GM18867 (cell line): Measurements from ENCODE around the gene AP1S1.
"Not testable (repeated sequence)": the region's sequence is repeated elsewhere in the genome, so short reads cannot be mapped to it uniquely, and the experiment has no call there.

Experiments used
- ATAC-seq: cut with Tn5 transposase; IDR thresholded peaks from one replicate; pipeline ENCODE4 v1.9.1; 2021; ENCODE audit warnings: mild to moderate bottlenecking, moderate library complexity; ENCODE audit not compliant: unreplicated experiment

AP1S1 gene

GRCh38 chr7:101124376-101125056 lies 29.8 kb upstream of the AP1S1 start:
- ATAC-seq, result no peak

DNA sequence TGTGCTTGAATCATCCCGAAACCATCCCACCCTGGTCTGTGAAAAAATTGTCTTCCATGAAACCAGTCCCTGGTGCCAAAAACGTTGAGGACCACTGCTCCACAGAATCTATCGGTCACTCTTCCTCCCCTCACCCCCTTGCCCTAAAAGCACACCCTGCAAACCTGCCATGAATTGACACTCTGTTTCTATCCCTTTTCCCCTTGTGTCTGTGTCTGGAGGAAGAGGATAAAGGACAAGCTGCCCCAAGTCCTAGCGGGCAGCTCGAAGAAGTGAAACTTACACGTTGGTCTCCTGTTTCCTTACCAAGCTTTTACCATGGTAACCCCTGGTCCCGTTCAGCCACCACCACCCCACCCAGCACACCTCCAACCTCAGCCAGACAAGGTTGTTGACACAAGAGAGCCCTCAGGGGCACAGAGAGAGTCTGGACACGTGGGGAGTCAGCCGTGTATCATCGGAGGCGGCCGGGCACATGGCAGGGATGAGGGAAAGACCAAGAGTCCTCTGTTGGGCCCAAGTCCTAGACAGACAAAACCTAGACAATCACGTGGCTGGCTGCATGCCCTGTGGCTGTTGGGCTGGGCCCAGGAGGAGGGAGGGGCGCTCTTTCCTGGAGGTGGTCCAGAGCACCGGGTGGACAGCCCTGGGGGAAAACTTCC lies 28.2 kb upstream of the AP1S1 start:
- peak; percentile 41 for ATAC-seq

GRCh38 chr7:101126651-101127459 lies 27.4 kb upstream of the AP1S1 start, which contains the start of gene SERPINE1:
TSS of gene SERPINE1 (plus strand) at chr7:101127104. CDS start at chr7:101128394, 1,290 bp downstream.
- peak; percentile 50 for ATAC-seq

DNA sequence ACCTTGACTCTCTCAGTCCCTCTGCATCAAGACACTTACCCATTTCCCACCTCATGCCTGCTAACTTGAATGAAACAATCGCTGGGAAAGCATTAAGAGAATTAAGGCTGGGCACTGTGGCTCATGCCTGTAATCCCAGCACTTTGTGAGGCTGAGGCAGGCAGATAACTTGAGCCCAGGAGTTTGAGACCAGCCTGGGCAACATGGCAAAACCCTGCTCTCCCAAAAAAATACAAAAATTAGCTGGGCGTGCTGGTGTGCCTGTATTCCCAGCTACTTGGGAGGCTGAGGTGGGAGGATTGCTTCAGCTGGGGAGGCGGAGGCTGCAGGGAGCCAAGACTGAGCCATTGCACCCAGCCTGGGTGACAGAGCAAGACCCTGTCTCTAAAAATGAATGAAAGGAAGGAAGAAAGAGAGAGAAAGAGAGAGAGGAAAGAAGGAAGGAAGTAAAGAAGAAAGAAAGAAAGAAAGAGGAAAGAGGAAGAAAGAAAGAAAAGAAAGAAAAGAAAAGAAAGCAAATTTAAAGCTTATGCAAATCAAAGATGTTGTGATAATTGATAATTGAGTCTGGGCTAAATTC lies 26.7 kb upstream of the AP1S1 start:
- ATAC-seq, result no peak

DNA sequence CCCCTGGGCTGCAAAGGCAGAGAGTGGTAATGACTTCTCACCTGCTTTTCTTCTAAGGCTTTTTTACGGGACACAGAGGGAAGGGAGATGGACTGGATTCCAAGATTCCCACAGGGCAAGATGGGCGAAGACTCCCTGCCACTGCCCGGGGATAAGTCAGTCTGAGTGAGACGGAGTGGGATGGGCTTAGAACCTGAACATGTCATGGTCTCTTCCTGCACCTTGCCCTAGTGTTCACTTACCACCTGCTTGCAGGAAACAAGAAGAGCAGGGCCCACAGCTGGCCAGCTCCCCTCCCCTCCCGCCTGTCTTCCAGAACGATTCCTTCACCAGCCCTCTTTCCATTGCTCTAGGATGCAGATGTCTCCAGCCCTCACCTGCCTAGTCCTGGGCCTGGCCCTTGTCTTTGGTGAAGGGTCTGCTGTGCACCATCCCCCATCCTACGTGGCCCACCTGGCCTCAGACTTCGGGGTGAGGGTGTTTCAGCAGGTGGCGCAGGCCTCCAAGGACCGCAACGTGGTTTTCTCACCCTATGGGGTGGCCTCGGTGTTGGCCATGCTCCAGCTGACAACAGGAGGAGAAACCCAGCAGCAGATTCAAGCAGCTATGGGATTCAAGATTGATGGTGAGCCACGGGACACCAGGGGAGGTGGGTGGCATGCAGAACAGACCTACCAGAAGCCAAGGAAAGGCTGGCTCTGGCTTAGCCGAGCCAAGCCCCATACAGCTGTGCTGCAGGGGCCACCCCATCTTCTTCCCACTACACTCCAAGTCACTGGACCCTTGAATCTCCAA lies 26.0 kb upstream of the AP1S1 start:
- no peak for ATAC-seq

DNA sequence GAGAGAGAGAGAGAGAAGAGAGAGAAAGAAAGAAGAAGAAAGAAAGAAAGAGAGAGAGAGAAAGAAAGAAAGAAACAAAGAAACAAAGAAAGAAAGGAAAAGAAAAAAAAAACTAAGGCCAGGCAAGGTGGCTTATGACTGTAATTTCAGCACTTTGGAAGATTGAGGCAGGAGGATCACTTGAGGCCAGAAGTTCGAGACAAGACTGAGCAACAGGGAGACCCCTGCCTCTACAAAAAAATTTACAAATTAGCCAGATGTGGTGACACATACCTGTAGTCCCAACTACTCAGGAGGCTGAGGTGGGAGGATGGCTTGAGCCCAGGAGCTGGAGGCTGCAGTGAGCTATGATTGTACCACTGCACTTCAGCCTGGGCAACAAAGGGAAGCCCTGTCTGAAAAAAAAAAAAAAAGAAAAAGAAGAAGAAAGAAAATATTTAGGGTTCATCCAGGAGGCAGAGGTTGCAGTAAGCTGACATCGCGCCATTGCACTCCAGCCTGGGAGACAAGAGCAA lies 24.6 kb upstream of the AP1S1 start:
- no peak for ATAC-seq

- not testable (repeated sequence) for ATAC-seq
Observed at GRCh38 chr7:101132626-101133600, 21.4 kb upstream of the AP1S1 start.

GRCh38 chr7:101133621-101134398 lies 20.5 kb upstream of the AP1S1 start:
- ATAC-seq, result no peak

GRCh38 chr7:101134399-101134980 lies 19.8 kb upstream of the AP1S1 start:
- no peak for ATAC-seq

DNA sequence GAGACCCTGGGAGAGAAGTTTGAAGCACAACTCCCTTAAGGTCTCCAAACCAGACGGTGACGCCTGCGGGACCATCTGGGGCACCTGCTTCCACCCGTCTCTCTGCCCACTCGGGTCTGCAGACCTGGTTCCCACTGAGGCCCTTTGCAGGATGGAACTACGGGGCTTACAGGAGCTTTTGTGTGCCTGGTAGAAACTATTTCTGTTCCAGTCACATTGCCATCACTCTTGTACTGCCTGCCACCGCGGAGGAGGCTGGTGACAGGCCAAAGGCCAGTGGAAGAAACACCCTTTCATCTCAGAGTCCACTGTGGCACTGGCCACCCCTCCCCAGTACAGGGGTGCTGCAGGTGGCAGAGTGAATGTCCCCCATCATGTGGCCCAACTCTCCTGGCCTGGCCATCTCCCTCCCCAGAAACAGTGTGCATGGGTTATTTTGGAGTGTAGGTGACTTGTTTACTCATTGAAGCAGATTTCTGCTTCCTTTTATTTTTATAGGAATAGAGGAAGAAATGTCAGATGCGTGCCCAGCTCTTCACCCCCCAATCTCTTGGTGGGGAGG lies 16.5 kb upstream of the AP1S1 start:
- ATAC-seq, result peak; percentile 9

- peak; percentile 71 for ATAC-seq
Observed at GRCh38 chr7:101138213-101138870, 15.9 kb upstream of the AP1S1 start.

DNA sequence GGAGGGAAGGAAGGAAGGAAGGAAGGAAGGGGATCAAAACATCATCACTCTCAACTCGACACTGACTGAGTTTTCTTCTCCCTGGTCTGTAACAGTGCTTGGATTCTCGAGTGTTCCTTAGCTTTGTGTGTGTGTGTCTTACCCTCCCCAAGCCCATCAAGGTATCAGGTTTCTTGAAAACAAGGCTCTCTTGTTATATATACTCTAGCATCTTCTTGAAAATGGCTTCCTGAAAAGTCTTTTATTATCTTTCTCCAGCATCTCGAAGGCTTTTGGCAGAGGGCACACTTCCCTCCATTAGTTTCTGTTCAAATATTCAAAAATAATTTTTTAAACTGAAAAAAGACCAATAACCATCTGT lies 14.0 kb upstream of the AP1S1 start:
- no peak for ATAC-seq

DNA sequence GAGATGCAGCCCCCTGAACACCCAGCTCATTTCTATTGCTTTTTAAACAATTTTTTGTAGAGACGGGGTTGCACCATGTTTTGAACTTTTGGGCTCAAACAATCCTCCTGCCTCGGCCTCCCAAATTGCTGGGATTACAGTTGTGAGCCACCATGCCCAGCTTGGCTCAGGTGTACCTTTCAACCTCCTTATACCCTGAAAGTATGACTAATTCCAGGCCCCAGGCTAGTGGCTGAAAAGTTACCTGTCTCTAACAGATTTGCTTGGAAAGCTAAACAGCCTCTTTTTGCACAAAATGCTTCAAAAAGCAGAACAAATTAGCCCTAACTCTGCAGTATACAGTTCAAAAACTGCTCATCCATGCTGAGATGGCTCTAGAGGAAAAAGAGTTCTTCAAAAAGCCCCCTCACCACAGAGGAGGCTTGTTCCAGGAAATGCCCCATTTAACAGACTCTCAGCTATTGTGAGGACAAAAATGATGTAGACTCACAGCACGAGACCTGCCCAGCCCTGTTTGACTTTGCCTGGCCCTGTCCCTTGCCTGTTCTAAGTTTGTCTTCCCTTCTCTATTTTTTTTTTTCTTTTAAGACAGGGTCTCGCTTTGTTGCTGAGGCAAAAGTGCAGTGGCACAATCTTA lies 13.4 kb upstream of the AP1S1 start:
- ATAC-seq, result no peak

GRCh38 chr7:101151908-101152651 lies 2.2 kb upstream of the AP1S1 start:
- ATAC-seq, result no peak

- peak; percentile 8 for ATAC-seq
Observed at GRCh38 chr7:101154693-101155102, 422 bp downstream of the AP1S1 start.

DNA sequence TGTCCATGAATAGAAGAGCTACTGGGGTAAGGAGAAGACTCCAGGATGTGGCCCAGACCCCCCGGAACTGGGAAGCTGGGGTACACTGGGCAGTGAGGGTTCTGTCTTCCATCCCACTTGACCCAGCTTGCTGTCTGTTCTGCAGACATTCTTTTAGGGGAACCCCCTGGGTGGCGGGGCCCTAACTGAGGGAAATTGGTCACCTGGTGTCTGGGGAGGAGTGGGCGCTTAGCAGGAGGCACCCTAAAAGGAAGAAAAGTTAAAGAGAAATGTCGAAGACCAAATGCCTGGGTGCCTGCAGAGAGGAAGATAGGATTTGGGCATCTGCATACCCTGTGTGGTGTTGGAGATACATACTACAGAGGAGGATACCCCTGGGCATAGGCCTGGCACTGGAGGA lies 1.0 kb downstream of the AP1S1 start:
- ATAC-seq, result no peak
